GM12878 (cell line): Measurements from ENCODE around the gene NTSR1. TPM values are rescaled to one million over a fixed set of nuclear protein-coding genes. Genes with fewer than 3 reads are reported as not detected.

Experiments
- ATAC-seq: fragments of 200-7000 bp; cut with Tn5 transposase; 3 replicates; pipeline ENCODE4 v1.9.1; 2020; ENCODE audit warnings: mild to moderate bottlenecking, moderate library complexity
- BruUV-seq: library from RNA; stranded (reverse); fragments of 400-500 nt; replicated peaks from 2 replicates; lab custom pipeline; 2021; lab: Mats Ljungman, UMichigan
- CTCF ChIA-PET: fragments of 300-600 bp; sonication (Branson Sonifier 250); formaldehyde crosslinking; extraction: SDS; loops from one replicate; lab custom pipeline; 2021; ENCODE audit warnings: inconsistent platforms; lab: Yijun Ruan, JAX
- POLR2A ChIA-PET: fragments of 350-600 bp; formaldehyde crosslinking; extraction: SDS; loops from one replicate; lab custom pipeline; 2021; ENCODE audit warnings: inconsistent platforms; lab: Charles Lee
- RAD21 ChIA-PET: fragments of 300-600 bp; sonication (Branson Sonifier 250); formaldehyde crosslinking; loops from one replicate; lab custom pipeline; 2023; ENCODE audit warnings: antibody characterized with exemption; ENCODE audit not compliant: unreplicated experiment; lab: Charles Lee
- SMC1A ChIA-PET: fragments of 300-600 bp; sonication (Branson Sonifier 250); formaldehyde crosslinking; loops from one replicate; lab custom pipeline; 2023; ENCODE audit not compliant: unreplicated experiment, uncharacterized antibody; lab: Charles Lee
- DNase-seq: peaks from one replicate; pipeline ENCODE4 v3.0.0-alpha.2; 2011; ENCODE audit warnings: low read depth, low spot score
- FAIRE-seq: peaks from 3 replicates; lab custom pipeline; 2011; peaks lifted over from hg19 to GRCh38; lab: Jason Lieb, UNC
- H2AFZ ChIP-seq: 2 replicates; pipeline ENCODE4 v1.6.0; 2011; ENCODE audit warnings: low read depth, low read length, control low read depth; ENCODE audit not compliant: control insufficient read depth
- H3K27ac ChIP-seq: 2 replicates; pipeline ENCODE4 v1.5.1; 2011; ENCODE audit warnings: control low read depth; ENCODE audit not compliant: control insufficient read depth, insufficient read depth
- H3K27me3 ChIP-seq, 2 experiments: replicated peaks in 1 of 2; 2 replicates each; pipeline versions ENCODE4 v1.6.0 to v1.6.1; 2011; ENCODE audit warnings: low read length in 1 of 2; ENCODE audit not compliant: control insufficient read depth in 2 of 2, insufficient read depth in 2 of 2
- H3K36me3 ChIP-seq, 2 experiments: 2 replicates each; pipeline ENCODE4 v1.5.1; 2011; ENCODE audit warnings: low read length in 1 of 2; ENCODE audit not compliant: control insufficient read depth in 2 of 2, insufficient read depth in 2 of 2
- H3K4me1 ChIP-seq: 2 replicates; pipeline ENCODE4 v1.6.1; 2011; ENCODE audit warnings: mild to moderate bottlenecking, low read length, moderate library complexity, mixed read lengths; ENCODE audit not compliant: control insufficient read depth, insufficient read depth
- H3K4me2 ChIP-seq: 2 replicates; pipeline ENCODE4 v1.6.0; 2011; ENCODE audit warnings: control low read depth; ENCODE audit not compliant: control insufficient read depth, insufficient read depth
- H3K4me3 ChIP-seq: fragments of 200-600 bp; sonication (generic); 2 replicates; pipeline ENCODE4 v1.5.1; 2016
- H3K79me2 ChIP-seq: 2 replicates; pipeline ENCODE4 v1.6.0; 2011; ENCODE audit warnings: low read length; ENCODE audit not compliant: control insufficient read depth, insufficient read depth
- H3K9ac ChIP-seq: 2 replicates; pipeline ENCODE4 v1.8.0; 2011; ENCODE audit warnings: low read length, control low read depth, mixed read lengths; ENCODE audit not compliant: control insufficient read depth, insufficient read depth
- H3K9me3 ChIP-seq: replicated peaks from 3 replicates; pipeline ENCODE4 v1.5.1; 2011; ENCODE audit warnings: mild to moderate bottlenecking, low read length; ENCODE audit not compliant: control insufficient read depth, insufficient read depth
- H4K20me1 ChIP-seq: 2 replicates; pipeline ENCODE4 v1.6.0; 2011; ENCODE audit not compliant: control insufficient read depth, insufficient read depth
- CHD2 ChIP-seq: IDR thresholded peaks from 2 replicates; pipeline ENCODE4 v1.6.1; 2011; ENCODE audit warnings: low read depth, low read length, improper control_type of control experiment, borderline replicate concordance
- CREM ChIP-seq: IDR thresholded peaks from 2 replicates; pipeline ENCODE4 v1.6.1; 2014; ENCODE audit warnings: antibody characterized with exemption, low read depth
- EED ChIP-seq: sonication (generic); IDR thresholded peaks from 2 replicates; pipeline ENCODE4 v1.6.1; 2016; ENCODE audit warnings: antibody characterized with exemption, low read depth
- HCFC1 ChIP-seq: fragments of 150-350 bp; IDR thresholded peaks from 2 replicates; pipeline ENCODE4 v1.6.1; 2014; ENCODE audit warnings: low read length
- IRF4 ChIP-seq: IDR thresholded peaks from 2 replicates; pipeline ENCODE4 v1.6.1; 2011; ENCODE audit warnings: low read depth, low read length
- NFYA ChIP-seq: IDR thresholded peaks from 2 replicates; pipeline ENCODE4 v1.6.1; 2011; ENCODE audit warnings: low read depth, mild to moderate bottlenecking, low read length, improper control_type of control experiment, borderline replicate concordance
- ZBED1 ChIP-seq: IDR thresholded peaks from 2 replicates; pipeline ENCODE4 v1.6.1; 2016; ENCODE audit warnings: borderline replicate concordance
- WGBS: methylation state at CpG from one replicate; pipeline ENCODE4 v1.1.6; 2016; ENCODE audit warnings: low lambda C conversion rate; ENCODE audit not compliant: insufficient replicate concordance, insufficient coverage; ENCODE audit errors: missing lambda C conversion rate; 5-methylcytosine and 5-hydroxymethylcytosine counted together
- in situ Hi-C: fragments of 300-500 bp; cut with MboI; formaldehyde crosslinking; loops from 9 replicates; pipeline ENCODE4 v1.14.3; 2018; ENCODE audit warnings: mixed read lengths
- intact Hi-C: fragments of 100-400 bp; cut with micrococcal nuclease; formaldehyde crosslinking; loops from one replicate; pipeline ENCODE4 v1.14.2; 2022; ENCODE audit not compliant: unreplicated experiment
- polyA plus RNA-seq, 11 experiments: library from polyadenylated mRNA; depleted of rRNA in 4 of 11; unstranded in 6 of 11; stranded (reverse) in 5 of 11; fragments of >200 nt; fragmentation: Nextera tagmentation in 4 of 11; fragmentation: Illumina TruSeq in 1 of 11; extraction: Ambion mirVana in 4 of 11; extraction: Trizol in 1 of 11; gene quantifications; 1 replicate in 1 of 11; 2 replicates in 10 of 11; pipeline versions ENCODE4 v1.2.1 to v1.2.3, GENCODE V29; 2011 to 2016; ENCODE audit warnings: inconsistent platforms in 2 of 11, missing spikeins in 2 of 11, low read depth in 1 of 11
- total RNA-seq, 4 experiments: library from RNA; depleted of rRNA in 3 of 4; stranded (reverse); fragments of >200 nt in 3 of 4; fragmentation: Illumina TruSeq in 1 of 4; extraction: Trizol in 1 of 4; gene quantifications; 2 replicates each; pipeline versions ENCODE4 v1.2.1 to v1.2.3, GENCODE V29; 2013 to 2021

Gene NTSR1
- total and polyA plus RNA-seq, 10 of the 15 experiments (the other 5 are each of a cell fraction or from before 2014, with no cell fraction given) = not detected

- TF ChIP-seq HCFC1 (no peak), EED (no peak), NFYA (no peak), CREM (no peak)
These were observed 9.9 kb downstream of the NTSR1 start (continued) for GRCh38 chr20:62718546-62718945.

- no peak overlapping the region for H3K4me3 ChIP-seq
- no peak overlapping the region for H3K4me2 ChIP-seq
- 51% methylated on average over 12 of the region's 12 CpGs for WGBS
- TF ChIP-seq CHD2 (no peak), IRF4 (no peak), ZBED1 (no peak)
- no peaks in the 10 kb centered on the region for H3K36me3 ChIP-seq
- no TSS peak for BruUV-seq
- in situ Hi-C loops = no loop called here
- SMC1A ChIA-PET = no interaction called here
- H3K4me1 ChIP-seq = no peaks in the 10 kb centered on the region
- no peak overlapping the region for H3K9ac ChIP-seq
- peaks cover 9% of the 10 kb centered on the region; the same call in 1 of the 3 replicates for H3K9me3 ChIP-seq
- POLR2A ChIA-PET = interaction anchor here (0.6 kb wide), 1 partner anchor 32 kb away, joined by 6 read pairs; no protein-coding TSS in a partner anchor
- CTCF ChIA-PET = interaction anchor here (1.0 kb wide), 1 partner anchor 89 kb away, joined by 4 read pairs; no protein-coding TSS in a partner anchor
- no peaks in the 10 kb centered on the region for H3K79me2 ChIP-seq
- H2AFZ ChIP-seq = no peak overlapping the region
- no peak for FAIRE-seq
- ATAC-seq = no peak
- no peak for DNase-seq
- H4K20me1 ChIP-seq = no peaks in the 10 kb centered on the region
- H3K27me3 ChIP-seq = peaks cover 2 to 6% of the 10 kb centered on the region in 2 experiments; a peak in 2 of 4 replicates
- no peak overlapping the region for H3K27ac ChIP-seq
- RAD21 ChIA-PET = no interaction called here
- intact Hi-C loops = no loop called here
These were observed 10.8 kb downstream of the NTSR1 start for GRCh38 chr20:62719250-62719935.
